GM18951 (cell line): ENCODE results near the gene CD320.

ENCODE experiments used
- POLR2A ChIP-seq: IDR thresholded peaks from 4 replicates; pipeline ENCODE4 v1.6.1; 2011; ENCODE audit warnings: mild to moderate bottlenecking; ENCODE audit not compliant: insufficient read length, insufficient read depth; ENCODE audit errors: extremely low read depth
- in situ Hi-C: fragments of 300-500 bp; cut with MboI; formaldehyde crosslinking; loops from one replicate; pipeline ENCODE4 v1.12.0; 2022; ENCODE audit warnings: low sequenced_read_pairs, mixed read lengths, inconsistent platforms; ENCODE audit not compliant: unreplicated experiment

CD320 gene

GRCh38 chr19:8338835-8339234, 30.7 kb upstream of the CD320 start:
- in situ Hi-C loops, result no loop called here
- no peak for TF ChIP-seq POLR2A

GRCh38 chr19:8337728-8338127, 29.6 kb upstream of the CD320 start:
- no peak for TF ChIP-seq POLR2A

GRCh38 chr19:8336660-8337059, 28.5 kb upstream of the CD320 start:
- in situ Hi-C loops, result no loop called here
- TF ChIP-seq POLR2A, result no peak

More at GRCh38 chr19:8337728-8338127, 29.6 kb upstream of the CD320 start:
- in situ Hi-C loops, result no loop called here

- no peak for TF ChIP-seq POLR2A
- in situ Hi-C loops, result no loop called here
Observed at GRCh38 chr19:8336072-8336569, 28.0 kb upstream of the CD320 start.

- in situ Hi-C loops, result no loop called here
- TF ChIP-seq POLR2A, result no peak
Observed at GRCh38 chr19:8335343-8336071, 27.3 kb upstream of the CD320 start.

- no peak for TF ChIP-seq POLR2A
- in situ Hi-C loops, result no loop called here
Observed at GRCh38 chr19:8334458-8335342, 26.5 kb upstream of the CD320 start.

- in situ Hi-C loops, result no loop called here
- TF ChIP-seq POLR2A, result no peak
Observed at GRCh38 chr19:8333767-8334457, 25.8 kb upstream of the CD320 start.

- no peak for TF ChIP-seq POLR2A
- in situ Hi-C loops, result no loop called here
Observed at GRCh38 chr19:8332976-8333766, 25.0 kb upstream of the CD320 start.

GRCh38 chr19:8331263-8331845, 23.2 kb upstream of the CD320 start:
- in situ Hi-C loops, result no loop called here
- no peak for TF ChIP-seq POLR2A

GRCh38 chr19:8329996-8330395, 21.8 kb upstream of the CD320 start:
- in situ Hi-C loops, result no loop called here
- TF ChIP-seq POLR2A, result no peak

GRCh38 chr19:8325454-8325853, 17.3 kb upstream of the CD320 start:
- TF ChIP-seq POLR2A, result no peak
- in situ Hi-C loops, result no loop called here

GRCh38 chr19:8324186-8325050, 16.3 kb upstream of the CD320 start:
- in situ Hi-C loops, result no loop called here
- peak; percentile 48 for TF ChIP-seq POLR2A

GRCh38 chr19:8323781-8324185, 15.6 kb upstream of the CD320 start:
- in situ Hi-C loops, result no loop called here
- no peak for TF ChIP-seq POLR2A
